Mammary epithelial cell (primary cell): ENCODE results near the gene LLCFC1.

Source experiments
- EZH2 ChIP-seq: IDR thresholded peaks from 2 replicates; pipeline ENCODE4 v1.6.1; 2012; ENCODE audit warnings: low read length, inconsistent platforms, borderline replicate concordance
- TF ChIP-seq, protein P1 (sequence below), 2 donors: IDR thresholded peaks in 1 of 2; conservative IDR thresholded peaks in 1 of 2; 2 replicates each; pipeline ENCODE4 v1.5.1; 2011 to 2012; ENCODE audit warnings: inconsistent platforms in 2 of 2, low read length in 2 of 2, mild to moderate bottlenecking in 2 of 2, control low read depth in 1 of 2, low read depth in 1 of 2; ENCODE audit not compliant: insufficient read depth in 1 of 2; ENCODE audit errors: extremely low read depth in 1 of 2

GRCh38 chr7:142915315-142915714 lies 24.0 kb upstream of the LLCFC1 start:
- TF ChIP-seq, protein P1, sequence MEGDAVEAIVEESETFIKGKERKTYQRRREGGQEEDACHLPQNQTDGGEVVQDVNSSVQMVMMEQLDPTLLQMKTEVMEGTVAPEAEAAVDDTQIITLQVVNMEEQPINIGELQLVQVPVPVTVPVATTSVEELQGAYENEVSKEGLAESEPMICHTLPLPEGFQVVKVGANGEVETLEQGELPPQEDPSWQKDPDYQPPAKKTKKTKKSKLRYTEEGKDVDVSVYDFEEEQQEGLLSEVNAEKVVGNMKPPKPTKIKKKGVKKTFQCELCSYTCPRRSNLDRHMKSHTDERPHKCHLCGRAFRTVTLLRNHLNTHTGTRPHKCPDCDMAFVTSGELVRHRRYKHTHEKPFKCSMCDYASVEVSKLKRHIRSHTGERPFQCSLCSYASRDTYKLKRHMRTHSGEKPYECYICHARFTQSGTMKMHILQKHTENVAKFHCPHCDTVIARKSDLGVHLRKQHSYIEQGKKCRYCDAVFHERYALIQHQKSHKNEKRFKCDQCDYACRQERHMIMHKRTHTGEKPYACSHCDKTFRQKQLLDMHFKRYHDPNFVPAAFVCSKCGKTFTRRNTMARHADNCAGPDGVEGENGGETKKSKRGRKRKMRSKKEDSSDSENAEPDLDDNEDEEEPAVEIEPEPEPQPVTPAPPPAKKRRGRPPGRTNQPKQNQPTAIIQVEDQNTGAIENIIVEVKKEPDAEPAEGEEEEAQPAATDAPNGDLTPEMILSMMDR (conservative IDR thresholded peaks at IDR 0.05 in 1 of 2, IDR thresholded peaks at IDR 0.05 in 1 of 2; ENCODE audit: extremely low read depth in 1 of 2, insufficient read depth in 1 of 2, low read depth in 1 of 2, low read length in 2 of 2): no peak
- TF ChIP-seq EZH2: no peak
